Fibroblast of skin of abdomen (primary cell): Measurements from ENCODE around the gene FAM237B.
A peak's percentile ranks its signal among the peaks of the same experiment; 100 is the strongest.

ENCODE experiments used
- DNase-seq: peaks from one replicate; pipeline ENCODE4 v3.0.0-alpha.2; 2013

FAM237B gene

GRCh38 chr7:90290244-90291113 is 30.6 kb downstream of the FAM237B start:
- no peak for DNase-seq

- DNase-seq: no peak
Measured at GRCh38 chr7:90288154-90288553, 33.0 kb downstream of the FAM237B start.

GRCh38 chr7:90276033-90276728 is 44.9 kb downstream of the FAM237B start:
- DNase-seq: no peak

GRCh38 chr7:90274161-90274560 is 46.9 kb downstream of the FAM237B start:
- DNase-seq: no peak

- DNase-seq: no peak
Measured at GRCh38 chr7:90272242-90272641, 48.9 kb downstream of the FAM237B start.

GRCh38 chr7:90271753-90272152 is 49.4 kb downstream of the FAM237B start:
- peak; percentile 86 for DNase-seq

- no peak for DNase-seq
Measured at GRCh38 chr7:90270431-90271178, 50.5 kb downstream of the FAM237B start.

- DNase-seq: no peak
Measured at GRCh38 chr7:90269163-90269562, 51.9 kb downstream of the FAM237B start.

- no peak for DNase-seq
Measured at GRCh38 chr7:90267263-90267858, 53.7 kb downstream of the FAM237B start.

GRCh38 chr7:90266808-90267207 is 54.3 kb downstream of the FAM237B start:
- DNase-seq: peak; percentile 68
